Stimulated activated naive CD8-positive, alpha-beta T cell treated with anti-CD3 and anti-CD28 coated beads, Interleukin-15, Interleukin-2, amounts not matched to agents 100 ng/mL and 50 ng/mL, for 24 hours (primary cell): ENCODE results near the gene KLHL7.
"Not testable (repeated sequence)": the region's sequence is repeated elsewhere in the genome, so short reads cannot be mapped to it uniquely, and the experiment has no call there.

Source experiments
- H3K27ac Mint-ChIP-seq: one replicate; pipeline ENCODE4 v1.8.0; 2021; ENCODE audit warnings: mild to moderate bottlenecking, mixed read lengths
- H3K27me3 Mint-ChIP-seq: one replicate; pipeline ENCODE4 v1.8.0; 2021; ENCODE audit warnings: mixed read lengths
- H3K36me3 Mint-ChIP-seq: one replicate; pipeline ENCODE4 v1.8.0; 2021; ENCODE audit warnings: low read depth, mixed read lengths
- H3K4me1 Mint-ChIP-seq: one replicate; pipeline ENCODE4 v1.8.0; 2021; ENCODE audit warnings: low read depth, mixed read lengths
- H3K4me3 Mint-ChIP-seq: one replicate; pipeline ENCODE4 v1.8.0; 2021; ENCODE audit warnings: mild to moderate bottlenecking, mixed read lengths
- H3K9me3 Mint-ChIP-seq: one replicate; pipeline ENCODE4 v1.8.0; 2021; ENCODE audit warnings: mixed read lengths

KLHL7 gene

GRCh38 chr7:23184291-23184690, 78.7 kb downstream of the KLHL7 start:
- Mint-ChIP-seq H3K9me3 (no peaks in the 10 kb centered on the region), H3K36me3 (peaks cover 52% of the 10 kb centered on the region), H3K4me3 (peak overlapping the region; percentile 98), H3K4me1 (peaks cover 42% of the 10 kb centered on the region), H3K27ac (peak overlapping the region; percentile 31), H3K27me3 (no peaks in the 10 kb centered on the region)

DNA sequence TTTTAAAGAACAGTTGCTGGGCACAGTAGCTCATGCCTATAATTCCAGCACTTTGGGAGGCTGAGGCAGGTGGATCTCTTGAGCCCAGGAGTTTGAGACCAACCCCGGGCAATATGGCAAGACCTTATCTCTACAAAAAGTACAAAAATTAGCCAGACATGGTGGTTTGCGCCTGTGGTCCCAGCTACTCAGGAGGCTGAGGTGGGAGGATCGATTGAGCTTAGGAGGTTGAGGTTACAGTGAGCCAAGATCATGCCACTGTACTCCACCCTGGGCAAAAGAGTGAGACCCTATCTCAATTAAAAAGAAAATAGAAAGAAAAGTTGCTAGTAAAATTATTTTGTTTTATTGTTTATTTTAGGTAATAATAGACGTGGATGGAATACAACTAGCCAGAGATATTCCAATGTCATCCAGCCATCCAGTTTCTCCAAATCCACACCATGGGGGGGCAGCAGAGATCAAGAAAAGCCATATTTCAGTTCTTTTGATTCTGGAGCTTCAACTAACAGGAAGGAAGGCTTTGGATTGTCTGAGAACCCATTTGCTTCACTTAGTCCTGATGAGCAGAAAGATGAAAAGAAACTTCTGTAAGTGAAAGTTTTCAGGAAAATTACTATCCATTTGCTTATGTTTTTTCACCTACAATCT, 79.2 kb downstream of the KLHL7 start:
- H3K9me3 Mint-ChIP-seq: no peaks in the 10 kb centered on the region
- H3K4me1 Mint-ChIP-seq: peaks cover 42% of the 10 kb centered on the region
- no peaks in the 10 kb centered on the region for H3K27me3 Mint-ChIP-seq
- H3K27ac Mint-ChIP-seq: no peak overlapping the region
- H3K36me3 Mint-ChIP-seq: peaks cover 54% of the 10 kb centered on the region
- peak overlapping the region; percentile 26 for H3K4me3 Mint-ChIP-seq

DNA sequence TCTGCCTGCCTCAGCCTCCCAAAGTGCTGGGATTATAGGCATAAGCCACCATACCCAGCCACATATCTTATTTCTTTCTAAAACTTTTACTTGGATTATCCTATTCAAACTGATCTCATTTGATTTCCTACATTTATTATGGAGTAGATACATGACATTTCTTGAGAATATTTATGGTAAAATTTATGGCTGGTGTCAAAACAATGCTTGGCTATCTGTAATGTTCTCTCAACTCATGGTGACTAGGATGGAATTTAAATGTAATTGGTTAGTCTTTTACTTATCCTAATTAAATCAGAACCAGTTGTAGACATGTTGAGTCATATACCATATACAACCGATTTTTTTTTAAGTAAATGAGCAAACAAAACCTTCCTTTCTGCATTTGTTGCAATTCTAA, 80.4 kb downstream of the KLHL7 start:
- no peaks in the 10 kb centered on the region for H3K27me3 Mint-ChIP-seq
- H3K9me3 Mint-ChIP-seq: no peaks in the 10 kb centered on the region
- peaks cover 37% of the 10 kb centered on the region for H3K4me1 Mint-ChIP-seq
- peaks cover 59% of the 10 kb centered on the region for H3K36me3 Mint-ChIP-seq
- no peak overlapping the region for H3K27ac Mint-ChIP-seq
- H3K4me3 Mint-ChIP-seq: no peak overlapping the region

- Mint-ChIP-seq H3K9me3 (no peaks in the 10 kb centered on the region), H3K4me1 (peaks cover 4% of the 10 kb centered on the region), H3K27me3 (no peaks in the 10 kb centered on the region), H3K4me3 (no peak overlapping the region), H3K27ac (peak overlapping the region; percentile 9), H3K36me3 (peaks cover 58% of the 10 kb centered on the region)
Measured at GRCh38 chr7:23191022-23191421, 85.4 kb downstream of the KLHL7 start.

GRCh38 chr7:23193650-23194227, 88.2 kb downstream of the KLHL7 start:
- H3K9me3 Mint-ChIP-seq, H3K4me1 Mint-ChIP-seq, H3K4me3 Mint-ChIP-seq, H3K27ac Mint-ChIP-seq, H3K27me3 Mint-ChIP-seq: not testable (repeated sequence)
- H3K36me3 Mint-ChIP-seq: peaks cover 55% of the 10 kb centered on the region

DNA sequence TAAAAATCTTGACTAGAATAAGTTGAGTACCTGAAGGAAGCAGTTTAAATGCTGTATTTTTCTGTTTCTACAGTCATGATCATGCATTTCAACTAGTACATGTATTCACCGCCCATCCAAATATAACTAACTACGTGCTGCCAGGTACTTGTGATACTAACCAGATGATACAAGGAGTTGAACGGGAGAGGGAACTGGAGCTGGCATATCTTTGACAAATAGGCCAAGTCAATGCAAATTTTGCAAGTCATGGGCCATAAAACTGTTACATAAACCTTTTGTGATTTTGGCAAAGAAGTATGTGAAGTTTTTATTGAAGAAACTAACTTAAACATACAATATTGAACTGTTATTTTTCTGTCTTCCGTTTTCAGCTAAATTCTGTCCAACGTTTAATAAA, 90.7 kb downstream of the KLHL7 start:
- H3K9me3 Mint-ChIP-seq: no peaks in the 10 kb centered on the region
- H3K36me3 Mint-ChIP-seq: peaks cover 65% of the 10 kb centered on the region
- no peak overlapping the region for H3K4me3 Mint-ChIP-seq
- H3K4me1 Mint-ChIP-seq: no peaks in the 10 kb centered on the region
- H3K27me3 Mint-ChIP-seq: no peaks in the 10 kb centered on the region
- no peak overlapping the region for H3K27ac Mint-ChIP-seq

DNA sequence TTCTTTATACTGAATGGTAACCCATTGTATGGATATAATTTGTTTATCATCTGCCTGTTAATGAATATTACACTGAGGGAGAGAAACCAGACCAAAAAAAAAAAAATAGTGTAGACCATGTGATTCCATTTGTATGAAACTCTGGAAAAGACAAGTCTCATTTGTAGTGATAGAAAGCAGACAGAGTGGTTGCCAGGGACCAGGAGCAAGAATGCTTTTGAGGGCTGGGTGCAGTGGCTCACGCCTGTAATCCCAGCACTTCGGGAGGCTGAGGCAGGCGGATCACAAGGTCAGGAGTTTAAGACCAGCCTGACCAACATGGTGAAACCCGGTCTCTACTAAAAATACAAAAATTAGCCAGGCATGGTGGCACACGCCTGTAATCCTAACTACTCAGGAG, 92.2 kb downstream of the KLHL7 start:
- H3K4me1 Mint-ChIP-seq, H3K27ac Mint-ChIP-seq, H3K27me3 Mint-ChIP-seq, H3K9me3 Mint-ChIP-seq, H3K4me3 Mint-ChIP-seq: not testable (repeated sequence)
- peaks cover 69% of the 10 kb centered on the region for H3K36me3 Mint-ChIP-seq

DNA sequence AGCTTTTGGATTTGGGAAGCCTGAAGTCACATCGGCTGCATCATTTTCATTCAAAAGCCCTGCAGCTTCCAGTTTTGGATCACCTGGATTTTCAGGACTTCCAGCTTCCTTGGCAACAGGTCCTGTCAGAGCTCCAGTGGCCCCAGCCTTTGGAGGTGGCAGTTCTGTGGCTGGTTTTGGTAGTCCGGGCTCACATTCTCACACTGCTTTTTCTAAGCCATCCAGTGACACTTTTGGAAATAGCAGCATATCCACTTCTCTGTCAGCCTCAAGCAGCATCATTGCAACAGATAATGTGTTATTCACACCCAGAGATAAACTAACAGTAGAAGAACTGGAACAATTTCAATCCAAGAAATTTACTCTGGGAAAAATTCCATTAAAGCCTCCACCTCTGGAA, 94.7 kb downstream of the KLHL7 start:
- no peak overlapping the region for H3K4me3 Mint-ChIP-seq
- H3K36me3 Mint-ChIP-seq: peaks cover 80% of the 10 kb centered on the region
- H3K4me1 Mint-ChIP-seq: peaks cover 1% of the 10 kb centered on the region
- no peak overlapping the region for H3K27ac Mint-ChIP-seq
- no peaks in the 10 kb centered on the region for H3K9me3 Mint-ChIP-seq
- H3K27me3 Mint-ChIP-seq: peaks cover 5% of the 10 kb centered on the region

GRCh38 chr7:23204241-23204640, 98.7 kb downstream of the KLHL7 start:
- Mint-ChIP-seq H3K36me3 (peaks cover 57% of the 10 kb centered on the region), H3K27me3 (peaks cover 27% of the 10 kb centered on the region), H3K9me3 (no peaks in the 10 kb centered on the region)

GRCh38 chr7:23205577-23205908, 100.0 kb downstream of the KLHL7 start:
- no peak overlapping the region for H3K27ac Mint-ChIP-seq
- H3K27me3 Mint-ChIP-seq: peaks cover 30% of the 10 kb centered on the region
- H3K9me3 Mint-ChIP-seq: no peaks in the 10 kb centered on the region
- H3K4me1 Mint-ChIP-seq: peaks cover 9% of the 10 kb centered on the region
- H3K36me3 Mint-ChIP-seq: peaks cover 44% of the 10 kb centered on the region
- peak overlapping the region; percentile 42 for H3K4me3 Mint-ChIP-seq

More at GRCh38 chr7:23204241-23204640, 98.7 kb downstream of the KLHL7 start:
- H3K27ac Mint-ChIP-seq: no peak overlapping the region
- peaks cover 9% of the 10 kb centered on the region for H3K4me1 Mint-ChIP-seq
- no peak overlapping the region for H3K4me3 Mint-ChIP-seq

DNA sequence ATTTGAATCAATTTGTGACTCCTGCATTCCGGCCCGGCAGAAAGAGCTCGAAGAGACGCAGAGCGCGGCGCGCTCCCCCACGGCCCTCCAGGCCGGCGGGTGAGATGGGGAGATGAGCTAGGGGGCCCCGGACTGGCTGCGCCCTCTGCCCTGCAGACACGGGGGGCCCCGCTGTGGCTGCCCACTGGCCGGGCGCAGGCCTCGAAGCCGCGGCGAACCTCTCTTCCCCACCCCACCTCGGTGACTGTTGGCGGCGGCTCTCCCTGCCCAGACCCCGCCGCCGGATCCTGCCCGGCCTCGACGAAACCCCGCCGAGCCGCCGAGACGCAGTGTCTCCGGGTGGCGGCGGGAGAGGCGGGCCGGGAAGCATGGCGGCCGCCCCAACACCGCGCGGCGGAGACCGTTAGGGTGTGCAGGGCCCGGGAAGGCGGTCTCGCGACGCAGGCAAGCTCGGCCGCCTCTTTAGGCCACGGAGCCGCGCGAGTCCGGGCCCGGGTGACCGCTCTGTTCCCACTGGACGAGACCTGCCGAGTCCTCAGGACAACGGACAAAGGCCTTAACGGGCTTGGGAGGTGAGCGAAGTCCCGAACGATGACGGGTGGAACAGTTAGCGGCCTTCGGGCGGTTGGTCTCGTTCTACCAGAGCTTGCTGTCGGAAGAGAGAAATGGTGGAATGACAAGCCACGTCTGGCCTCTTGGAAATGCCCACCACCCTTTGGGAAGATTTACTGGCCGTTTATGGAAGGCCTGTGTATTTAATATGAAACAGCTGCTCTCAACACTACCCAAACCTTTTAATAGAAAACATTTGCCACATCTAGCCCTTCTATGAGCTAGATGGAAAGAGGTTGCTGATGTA, 100.6 kb downstream of the KLHL7 start:
- peak overlapping the region; percentile 42 for H3K4me3 Mint-ChIP-seq

GRCh38 chr7:23207021-23207420, 101.4 kb downstream of the KLHL7 start:
- Mint-ChIP-seq H3K4me3 (no peak overlapping the region), H3K27ac (no peak overlapping the region)

More for the DNA sequence above, 100.6 kb downstream of the KLHL7 start:
- no peaks in the 10 kb centered on the region for H3K9me3 Mint-ChIP-seq
- peaks cover 9% of the 10 kb centered on the region for H3K4me1 Mint-ChIP-seq
- H3K36me3 Mint-ChIP-seq: peaks cover 38% of the 10 kb centered on the region
- H3K27me3 Mint-ChIP-seq: peaks cover 32% of the 10 kb centered on the region
- no peak overlapping the region for H3K27ac Mint-ChIP-seq

GRCh38 chr7:23207884-23208283, 102.3 kb downstream of the KLHL7 start:
- Mint-ChIP-seq H3K4me3 (no peak overlapping the region), H3K36me3 (peaks cover 25% of the 10 kb centered on the region), H3K9me3 (no peaks in the 10 kb centered on the region), H3K4me1 (peaks cover 9% of the 10 kb centered on the region), H3K27ac (no peak overlapping the region), H3K27me3 (peaks cover 38% of the 10 kb centered on the region)

More at GRCh38 chr7:23207021-23207420, 101.4 kb downstream of the KLHL7 start:
- peaks cover 29% of the 10 kb centered on the region for H3K36me3 Mint-ChIP-seq
- peaks cover 9% of the 10 kb centered on the region for H3K4me1 Mint-ChIP-seq
- peaks cover 32% of the 10 kb centered on the region for H3K27me3 Mint-ChIP-seq
- no peaks in the 10 kb centered on the region for H3K9me3 Mint-ChIP-seq

DNA sequence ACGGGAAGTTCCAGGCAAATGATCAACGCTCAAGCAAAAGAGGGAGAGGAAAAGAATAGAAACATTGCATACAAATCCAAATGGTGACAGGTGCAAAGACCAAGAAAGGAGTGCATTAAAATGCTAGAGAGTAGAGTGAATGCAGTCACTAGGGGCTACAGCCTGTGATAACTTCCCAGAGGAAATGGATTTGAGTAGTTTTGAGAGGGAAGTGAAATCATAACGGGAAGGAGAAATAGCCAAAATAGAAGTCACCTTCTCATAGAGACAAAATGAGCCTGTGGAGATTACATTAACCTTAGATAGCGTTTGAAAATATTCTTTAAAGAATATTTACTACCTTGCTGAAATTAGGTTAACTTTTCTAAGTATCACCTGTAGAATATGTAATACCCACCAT, 102.7 kb downstream of the KLHL7 start:
- Mint-ChIP-seq H3K9me3 (no peaks in the 10 kb centered on the region), H3K4me3 (no peak overlapping the region), H3K36me3 (peaks cover 23% of the 10 kb centered on the region), H3K27me3 (peaks cover 38% of the 10 kb centered on the region), H3K4me1 (peaks cover 9% of the 10 kb centered on the region), H3K27ac (no peak overlapping the region)

- Mint-ChIP-seq H3K27me3 (peaks cover 31% of the 10 kb centered on the region), H3K9me3 (no peaks in the 10 kb centered on the region), H3K27ac (no peak overlapping the region), H3K4me3 (no peak overlapping the region), H3K36me3 (peaks cover 3% of the 10 kb centered on the region), H3K4me1 (peaks cover 6% of the 10 kb centered on the region)
Measured at GRCh38 chr7:23210506-23210905, 104.9 kb downstream of the KLHL7 start.
